K562 (cell line): ENCODE data around the gene ZNF266. TPM values are rescaled to one million over a fixed set of nuclear protein-coding genes. Genes with fewer than 3 reads are reported as not detected.

Experiments used
- ATAC-seq: fragments of 200-7000 bp; cut with Tn5 transposase; 3 replicates; pipeline ENCODE4 v1.9.1; 2020; ENCODE audit warnings: moderate library complexity
- BruUV-seq: library from RNA; stranded (reverse); fragments of 400-500 nt; replicated peaks from 2 replicates; lab custom pipeline; 2021; lab: Mats Ljungman, UMichigan
- CTCF ChIA-PET: fragments of 300-600 bp; formaldehyde crosslinking; extraction: SDS; loops from one replicate; lab custom pipeline; 2021; ENCODE audit warnings: low intra/inter-chr PET ratio; lab: Yijun Ruan, JAX
- POLR2A ChIA-PET: fragments of 300-600, 350-650 bp; sonication (Branson Sonifier 250); formaldehyde crosslinking; extraction: SDS; loops from one replicate; lab custom pipeline; 2021; ENCODE audit warnings: antibody characterized with exemption, inconsistent platforms; lab: Yijun Ruan, JAX
- DNase-seq, 4 experiments: peaks; one replicate each; pipeline versions ENCODE4 v3.0.0 to v3.0.0-alpha.2; 2011 to 2018; ENCODE audit warnings: low spot score in 3 of 4, mixed read lengths in 3 of 4; ENCODE audit errors: extremely low read depth in 1 of 4
- FAIRE-seq: peaks from 2 replicates; lab custom pipeline; 2011; peaks lifted over from hg19 to GRCh38; lab: Jason Lieb, UNC
- H2AFZ ChIP-seq: 2 replicates; pipeline ENCODE4 v1.6.0; 2011; ENCODE audit warnings: low read depth, low read length, control low read depth, inconsistent platforms
- H3K27ac ChIP-seq: fragments of 200-600 bp; 3 replicates; pipeline ENCODE4 v1.8.0; 2011; ENCODE audit warnings: low read depth, mild to moderate bottlenecking, control low read depth, inconsistent platforms, low read length, moderate library complexity, mixed read lengths; ENCODE audit errors: extremely low read depth
- H3K27me3 ChIP-seq, 2 experiments: fragments of 300-600 bp in 1 of 2; 2 replicates in 1 of 2; 3 replicates in 1 of 2; pipeline versions ENCODE4 v1.6.0 to v1.8.0; 2011; ENCODE audit warnings: inconsistent platforms in 2 of 2, low read length in 2 of 2, mild to moderate bottlenecking in 1 of 2, mixed read lengths in 1 of 2, moderate library complexity in 1 of 2; ENCODE audit not compliant: control insufficient read depth in 2 of 2, insufficient read depth in 2 of 2
- H3K36me3 ChIP-seq: fragments of 300-600 bp; 3 replicates; pipeline ENCODE4 v1.8.0; 2011; ENCODE audit warnings: mild to moderate bottlenecking, low read length, inconsistent platforms; ENCODE audit not compliant: control insufficient read depth, insufficient read depth
- H3K4me1 ChIP-seq, 2 experiments: fragments of 200-600 bp in 1 of 2; replicated peaks in 1 of 2; 2 replicates in 1 of 2; 3 replicates in 1 of 2; pipeline versions ENCODE4 v1.5.1 to v1.8.0; 2011; ENCODE audit warnings: inconsistent platforms in 2 of 2, low read length in 2 of 2, mild to moderate bottlenecking in 1 of 2, mixed read lengths in 1 of 2, moderate library complexity in 1 of 2; ENCODE audit not compliant: control insufficient read depth in 2 of 2, insufficient read depth in 2 of 2
- H3K4me2 ChIP-seq: 2 replicates; pipeline ENCODE4 v1.6.1; 2011; ENCODE audit warnings: low read length, control low read depth, inconsistent platforms, mixed read lengths; ENCODE audit not compliant: insufficient read depth
- H3K4me3 ChIP-seq: fragments of 200-600 bp; sonication (generic), shearing (Covaris generic); 2 replicates; pipeline ENCODE4 v1.5.1; 2016; ENCODE audit warnings: control low read depth, inconsistent platforms
- H3K79me2 ChIP-seq: fragments of 200-600 bp; 3 replicates; pipeline ENCODE4 v1.8.0; 2011; ENCODE audit warnings: low read length, inconsistent platforms; ENCODE audit not compliant: control insufficient read depth, insufficient read depth
- H3K9ac ChIP-seq, 2 experiments: 2 replicates each; pipeline versions ENCODE4 v1.6.0 to v1.6.1; 2011; ENCODE audit warnings: low read depth in 2 of 2, low read length in 2 of 2, control low read depth in 1 of 2, inconsistent platforms in 1 of 2, mild to moderate bottlenecking in 1 of 2, mixed read lengths in 1 of 2; ENCODE audit not compliant: insufficient read depth in 1 of 2
- H3K9me1 ChIP-seq: one replicate; pipeline ENCODE4 v1.6.0; 2011; ENCODE audit warnings: inconsistent platforms, mild to moderate bottlenecking, low read length, moderate library complexity; ENCODE audit not compliant: control insufficient read depth, insufficient read depth
- H3K9me3 ChIP-seq: replicated peaks from 2 replicates; pipeline ENCODE4 v1.5.1; 2011; ENCODE audit warnings: low read depth, low read length, inconsistent platforms; ENCODE audit not compliant: control insufficient read depth, insufficient read depth
- H4K20me1 ChIP-seq: replicated peaks from 2 replicates; pipeline ENCODE4 v1.6.1; 2011; ENCODE audit warnings: low read length, inconsistent platforms, mixed read lengths; ENCODE audit not compliant: control insufficient read depth, insufficient read depth
- ARNT ChIP-seq, 2 experiments: fragments of 450-650 bp; IDR thresholded peaks; 2 replicates each; pipeline ENCODE4 v1.6.1; 2016; ENCODE audit warnings: mild to moderate bottlenecking in 1 of 2
- CEBPZ ChIP-seq: fragments of 150-350 bp; IDR thresholded peaks from 2 replicates; pipeline ENCODE4 v1.6.1; 2014; ENCODE audit warnings: low read depth, mild to moderate bottlenecking, low read length, borderline replicate concordance
- COPS2 ChIP-seq: fragments of 450-650 bp; conservative IDR thresholded peaks from 2 replicates; pipeline ENCODE4 v1.6.1; 2016; ENCODE audit warnings: mild to moderate bottlenecking, moderate library complexity
- DMBX1 ChIP-seq: fragments of 250-450 bp; sonication (Bioruptor Pico); IDR thresholded peaks from 2 replicates; pipeline ENCODE4 v1.8.0; 2022; ENCODE audit warnings: inconsistent platforms, mild to moderate bottlenecking, moderate library complexity, borderline replicate concordance
- ESRRA ChIP-seq: fragments of 450-650 bp; IDR thresholded peaks from 2 replicates; pipeline ENCODE4 v1.6.1; 2014; ENCODE audit warnings: low read depth, mild to moderate bottlenecking, moderate library complexity, borderline replicate concordance
- GTF2F1 ChIP-seq: IDR thresholded peaks from 2 replicates; pipeline ENCODE4 v1.6.1; 2011; ENCODE audit warnings: low read depth, low read length, improper control_type of control experiment
- KDM5B ChIP-seq: fragments of 200-600 bp; sonication (generic); IDR thresholded peaks from 2 replicates; pipeline ENCODE4 v1.6.1; 2012; ENCODE audit warnings: low read depth, mild to moderate bottlenecking, moderate library complexity, low read length, control low read depth, inconsistent platforms; ENCODE audit not compliant: insufficient replicate concordance
- KLF16 ChIP-seq: IDR thresholded peaks from 2 replicates; pipeline ENCODE4 v1.6.1; 2016; ENCODE audit warnings: antibody characterized with exemption
- MTA3 ChIP-seq: fragments of 450-650 bp; formaldehyde crosslinking; IDR thresholded peaks from 2 replicates; pipeline ENCODE4 v1.6.1; 2017; ENCODE audit warnings: mild to moderate bottlenecking, borderline replicate concordance
- NCOR1 ChIP-seq: fragments of 450-650 bp; IDR thresholded peaks from 2 replicates; pipeline ENCODE4 v1.6.1; 2016; ENCODE audit warnings: mild to moderate bottlenecking, moderate library complexity
- SMARCA5 ChIP-seq: fragments of 450-650 bp; IDR thresholded peaks from 2 replicates; pipeline ENCODE4 v1.6.1; 2016
- U2AF2 ChIP-seq: fragments of 200-400 bp; formaldehyde crosslinking; optimal IDR thresholded peaks from 2 replicates; pipeline ENCODE3; 2017; ENCODE audit warnings: low read depth, mild to moderate bottlenecking, low read length
- ZC3H4 ChIP-seq: sonication (generic); formaldehyde crosslinking; IDR thresholded peaks from 2 replicates; pipeline ENCODE4 v1.9.0; 2021; ENCODE audit warnings: missing genetic modification reagents, borderline replicate concordance
- ZC3H8 ChIP-seq: fragments of 450-650 bp; IDR thresholded peaks from 2 replicates; pipeline ENCODE4 v1.6.1; 2017
- ZNF133 ChIP-seq: fragments of 250-450 bp; sonication (Bioruptor Pico); IDR thresholded peaks from 2 replicates; pipeline ENCODE4 v1.4.0; 2020; ENCODE audit warnings: mild to moderate bottlenecking
- ZNF146 ChIP-seq: IDR thresholded peaks from one replicate; pipeline ENCODE4 v1.6.1; 2018; ENCODE audit warnings: missing compliant biosample characterization; ENCODE audit not compliant: unreplicated experiment
- ZNF197 ChIP-seq: fragments of 200-800 bp; sonication (Bioruptor generic); IDR thresholded peaks from 2 replicates; pipeline ENCODE4 v1.6.1; 2016; ENCODE audit warnings: low read depth, missing genetic modification characterization, missing compliant biosample characterization
- ZNF778 ChIP-seq: fragments of 450-650 bp; formaldehyde crosslinking; IDR thresholded peaks from 2 replicates; pipeline ENCODE4 v1.4.0; 2020; ENCODE audit warnings: mild to moderate bottlenecking, moderate library complexity
- WGBS: fragments of 100-300 bp; shearing (Covaris generic); methylation state at CpG from one replicate; pipeline ENCODE4 v1.1.6; 2016; ENCODE audit warnings: low coverage, mixed read lengths; ENCODE audit not compliant: insufficient coverage; ENCODE audit errors: missing lambda C conversion rate; 5-methylcytosine and 5-hydroxymethylcytosine counted together
- in situ Hi-C: fragments of 300-500 bp; cut with MboI; formaldehyde crosslinking; loops from 4 replicates; pipeline ENCODE4 v1.15.0; 2018; ENCODE audit warnings: inconsistent platforms, mixed read lengths
- intact Hi-C: fragments of 100-400 bp; cut with micrococcal nuclease; formaldehyde crosslinking; loops from 2 replicates; pipeline ENCODE4 v1.14.2; 2022
- polyA plus RNA-seq, 8 experiments: library from polyadenylated mRNA; depleted of rRNA in 4 of 8; stranded (reverse) in 5 of 8; unstranded in 3 of 8; fragments of >200 nt; fragmentation: Nextera tagmentation in 2 of 8; fragmentation: Illumina TruSeq in 1 of 8; extraction: Ambion mirVana in 2 of 8; extraction: Trizol in 1 of 8; gene quantifications; 2 replicates each; pipeline versions ENCODE4 v1.2.1 to v1.2.3, GENCODE V29; 2011 to 2014; ENCODE audit warnings: inconsistent platforms in 1 of 8, missing spikeins in 1 of 8
- total RNA-seq, 7 experiments: library from RNA; depleted of rRNA in 6 of 7; stranded (reverse); fragments of >200 nt in 6 of 7; fragmentation: Illumina TruSeq in 2 of 7; extraction: Trizol in 2 of 7; gene quantifications; 2 replicates each; pipeline versions ENCODE4 v1.2.1 to v1.2.3, GENCODE V29; 2011 to 2021; ENCODE audit warnings: low replicate concordance in 1 of 7

The ZNF266 gene
- total and polyA plus RNA-seq, 9 of the 15 experiments (the other 6 are each of a cell fraction or from before 2014, with no cell fraction given): 5.9 to 40.9 (median 20.3) TPM

- H3K4me3 ChIP-seq: no peak overlapping the region
- no peaks in the 10 kb centered on the region for H3K36me3 ChIP-seq
- 2% methylated on average over 13 of the region's 13 CpGs for WGBS
- H4K20me1 ChIP-seq: no peaks in the 10 kb centered on the region
- H3K4me2 ChIP-seq: no peak overlapping the region
- in situ Hi-C loops (no loop called here), intact Hi-C loops (no loop called here)
- no TSS peak for BruUV-seq
- H3K27ac ChIP-seq: no peak overlapping the region
- CTCF ChIA-PET: no interaction called here
- H3K9ac ChIP-seq: no peak overlapping the region
- no peaks in the 10 kb centered on the region for H3K9me3 ChIP-seq
- no peaks in the 10 kb centered on the region for H3K79me2 ChIP-seq
- FAIRE-seq (no peak), DNase-seq (no peak), ATAC-seq (no peak)
- TF ChIP-seq ARNT (IDR thresholded peaks at IDR 0.05) (no peak), MTA3 (no peak), ESRRA (no peak), ZC3H8 (no peak), ZC3H4 (CRISPR knock-in tag) (no peak), ZNF778 (no peak), ZNF146 (CRISPR knock-in tag) (no peak), KLF16 (no peak), KDM5B (no peak), NCOR1 (no peak), CEBPZ (no peak), DMBX1 (CRISPR knock-in tag) (no peak), COPS2 (no peak), ZNF133 (CRISPR knock-in tag) (no peak), U2AF2 (no peak), GTF2F1 (no peak), ZNF197 (no peak), SMARCA5 (no peak)
- no peaks in the 10 kb centered on the region for H3K27me3 ChIP-seq
- peak overlapping the region; percentile 31; the same call in 1 of the 2 replicates for H2AFZ ChIP-seq
- POLR2A ChIA-PET: interaction anchor here (1.2 kb wide), 1 partner anchor 21 kb away, joined by 4 read pairs; the partner anchor contains the start of gene ZNF266
- no peaks in the 10 kb centered on the region for H3K4me1 ChIP-seq
- no peaks in the 10 kb centered on the region for H3K9me1 ChIP-seq
Measured at GRCh38 chr19:9456018-9456689, 20.8 kb upstream of the ZNF266 start.
